Keratinocyte (primary cell): ENCODE data around the gene STRN4. TPM values are rescaled to one million over a fixed set of nuclear protein-coding genes. Genes with fewer than 3 reads are reported as not detected.
A peak's percentile ranks its signal among the peaks of the same experiment; 100 is the strongest.

ENCODE experiments used
- DNase-seq: peaks from one replicate; pipeline ENCODE4 v3.0.0-alpha.2; 2011; ENCODE audit warnings: low read depth, missing footprints, low spot score
- FAIRE-seq: peaks from 2 replicates; lab custom pipeline; 2011; peaks lifted over from hg19 to GRCh38; lab: Jason Lieb, UNC
- H2AFZ ChIP-seq: 2 replicates; pipeline ENCODE4 v1.6.0; 2012; ENCODE audit warnings: low read length, control low read depth, inconsistent platforms; ENCODE audit not compliant: control insufficient read depth
- H3K27ac ChIP-seq: 2 replicates; pipeline ENCODE4 v1.5.1; 2011; ENCODE audit warnings: low read length; ENCODE audit not compliant: control insufficient read depth, insufficient read depth
- H3K27me3 ChIP-seq: 3 replicates; pipeline ENCODE4 v1.6.0; 2011; ENCODE audit warnings: low read length; ENCODE audit not compliant: control insufficient read depth, insufficient read depth; ENCODE audit errors: extremely low read depth
- H3K36me3 ChIP-seq, 2 experiments: 2 replicates in 1 of 2; 3 replicates in 1 of 2; pipeline ENCODE4 v1.5.1; 2011; ENCODE audit warnings: low read length in 2 of 2, mild to moderate bottlenecking in 1 of 2; ENCODE audit not compliant: control insufficient read depth in 2 of 2, insufficient read depth in 2 of 2; ENCODE audit errors: extremely low read depth in 1 of 2
- H3K4me1 ChIP-seq: 3 replicates; pipeline ENCODE4 v1.5.1; 2011; ENCODE audit warnings: low read length; ENCODE audit not compliant: control insufficient read depth, insufficient read depth; ENCODE audit errors: extremely low read depth
- H3K4me2 ChIP-seq: 3 replicates; pipeline ENCODE4 v1.6.0; 2011; ENCODE audit warnings: low read depth, low read length; ENCODE audit not compliant: control insufficient read depth, insufficient read depth; ENCODE audit errors: extremely low read depth
- H3K4me3 ChIP-seq, 3 experiments: fragments of 200-600 bp in 1 of 3; sonication (generic) in 1 of 3; 2 replicates in 2 of 3; 3 replicates in 1 of 3; pipeline ENCODE4 v1.5.1; 2011 to 2016; ENCODE audit warnings: low read length in 3 of 3, mild to moderate bottlenecking in 3 of 3, control low read depth in 2 of 3, inconsistent platforms in 1 of 3, low read depth in 1 of 3, mixed read lengths in 1 of 3, mixed run types in 1 of 3, moderate library complexity in 1 of 3; ENCODE audit not compliant: control insufficient read depth in 2 of 3, insufficient read depth in 2 of 3; ENCODE audit errors: extremely low read depth in 1 of 3
- H3K79me2 ChIP-seq: 2 replicates; pipeline ENCODE4 v1.6.0; 2012; ENCODE audit warnings: low read length; ENCODE audit not compliant: control insufficient read depth, insufficient read depth
- H3K9ac ChIP-seq: 3 replicates; pipeline ENCODE4 v1.6.0; 2011; ENCODE audit warnings: low read length; ENCODE audit not compliant: control insufficient read depth, insufficient read depth; ENCODE audit errors: extremely low read depth
- H3K9me1 ChIP-seq: 3 replicates; pipeline ENCODE4 v1.6.0; 2011; ENCODE audit warnings: low read length; ENCODE audit not compliant: control insufficient read depth, insufficient read depth; ENCODE audit errors: extremely low read depth
- H3K9me3 ChIP-seq: 2 replicates; pipeline ENCODE4 v1.5.1; 2012; ENCODE audit warnings: low read depth, low read length; ENCODE audit not compliant: control insufficient read depth
- H4K20me1 ChIP-seq: 3 replicates; pipeline ENCODE4 v1.6.0; 2011; ENCODE audit warnings: low read length; ENCODE audit not compliant: control insufficient read depth, insufficient read depth; ENCODE audit errors: extremely low read depth
- EZH2 ChIP-seq: IDR thresholded peaks from one replicate; pipeline ENCODE4 v1.6.1; 2012; ENCODE audit warnings: inconsistent platforms, mild to moderate bottlenecking, low read length, moderate library complexity
- dilution Hi-C: fragments of 300-500 bp; cut with MboI; formaldehyde crosslinking; loops from one replicate; pipeline ENCODE4 v1.7.0; 2020; ENCODE audit warnings: low sequenced_read_pairs; ENCODE audit not compliant: extremely low pct_ligation_motif_present
- polyA plus RNA-seq, 5 experiments: library from polyadenylated mRNA; depleted of rRNA in 3 of 5; stranded (reverse) in 3 of 5; stranded (forward) in 1 of 5; unstranded in 1 of 5; fragments of >200 nt; gene quantifications; 1 replicate in 1 of 5; 2 replicates in 3 of 5; 3 replicates in 1 of 5; pipeline versions ENCODE4 v1.2.1 to v1.2.3, GENCODE V29; 2011 to 2012; ENCODE audit warnings: missing spikeins in 2 of 5, low read depth in 1 of 5, low replicate concordance in 1 of 5
- TF ChIP-seq, protein P1 (sequence below), 3 experiments: IDR thresholded peaks in 1 of 3; conservative IDR thresholded peaks in 1 of 3; optimal IDR thresholded peaks in 1 of 3; 2 replicates in 2 of 3; 3 replicates in 1 of 3; pipeline versions ENCODE3 to v1.5.1; 2011; ENCODE audit warnings: low read length in 3 of 3, mild to moderate bottlenecking in 3 of 3, moderate library complexity in 2 of 3, control low read depth in 1 of 3, inconsistent platforms in 1 of 3; ENCODE audit not compliant: insufficient read depth in 2 of 3; ENCODE audit errors: extremely low read depth in 1 of 3

Gene STRN4
- polyA plus RNA-seq, 1 donor (not counting 4 experiments of a cell fraction or from before 2014, with no cell fraction given), result 37.3 TPM

DNA sequence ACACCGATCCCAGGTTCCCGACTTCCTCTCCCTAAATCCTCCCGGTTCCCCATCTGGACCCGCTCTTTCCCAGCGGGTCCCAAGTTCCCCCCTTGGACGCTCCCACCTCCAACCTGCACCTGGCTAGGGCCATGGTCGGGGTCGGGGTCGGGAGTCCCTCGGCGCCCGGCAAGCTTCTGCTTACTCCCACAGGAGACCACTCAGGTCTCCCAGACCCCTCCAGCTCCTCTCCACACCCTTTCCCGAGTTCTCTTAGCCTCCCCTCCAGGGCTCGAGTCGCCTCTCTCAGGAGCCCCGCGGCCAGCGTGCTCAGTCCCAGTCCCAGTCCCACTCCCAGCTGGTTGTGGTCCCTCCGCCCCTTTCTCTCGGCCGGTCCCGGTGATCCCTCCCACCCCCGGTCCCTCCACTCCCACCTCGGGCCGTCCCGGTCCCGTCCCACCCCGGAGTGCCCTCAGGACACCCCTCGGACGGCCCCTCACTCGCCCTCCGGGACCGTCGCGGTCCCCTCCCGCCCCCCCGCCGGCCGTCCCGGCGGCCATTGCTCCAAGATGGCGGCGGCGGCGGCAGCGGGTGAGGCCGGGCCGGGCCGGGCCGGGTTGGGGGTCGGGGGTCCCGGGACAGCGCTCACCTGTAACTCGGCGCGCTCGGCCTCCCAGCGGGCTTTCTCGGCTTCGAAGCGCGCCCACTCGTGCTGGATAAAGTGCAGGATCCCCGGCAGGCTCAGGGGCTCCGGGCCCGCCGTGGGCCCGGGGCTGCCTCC is 549 bp downstream of the STRN4 start, which contains the start of gene FKRP:
FKRP (plus strand) TSS at position 537 of the 760 bp plus-strand sequence. CDS start 9,394 bp downstream, outside the sequence.
- Histone ChIP-seq H3K27me3 (no peaks in the 10 kb centered on the region), H3K27ac (peak within 1 kb of the TSS; percentile 52), H3K9me1 (peaks cover 3% of the 10 kb centered on the region), H3K4me3 (peak within 1 kb of the TSS; percentile 92 to 98 (median 94)), H3K4me1 (peaks cover 18% of the 10 kb centered on the region), H3K79me2 (peaks cover 58% of the 10 kb centered on the region), H3K9ac (peak within 1 kb of the TSS; percentile 89), H3K36me3 (peaks cover 4 to 19% of the 10 kb centered on the region in 2 experiments), H3K9me3 (no peaks in the 10 kb centered on the region), H2AFZ (peak within 1 kb of the TSS; percentile 64), H4K20me1 (peaks cover 22% of the 10 kb centered on the region), H3K4me2 (peak within 1 kb of the TSS; percentile 94)
- dilution Hi-C loops, result no loop called here
- DNase-seq, result no peak
- TF ChIP-seq EZH2, result no peak
- TF ChIP-seq, protein P1, sequence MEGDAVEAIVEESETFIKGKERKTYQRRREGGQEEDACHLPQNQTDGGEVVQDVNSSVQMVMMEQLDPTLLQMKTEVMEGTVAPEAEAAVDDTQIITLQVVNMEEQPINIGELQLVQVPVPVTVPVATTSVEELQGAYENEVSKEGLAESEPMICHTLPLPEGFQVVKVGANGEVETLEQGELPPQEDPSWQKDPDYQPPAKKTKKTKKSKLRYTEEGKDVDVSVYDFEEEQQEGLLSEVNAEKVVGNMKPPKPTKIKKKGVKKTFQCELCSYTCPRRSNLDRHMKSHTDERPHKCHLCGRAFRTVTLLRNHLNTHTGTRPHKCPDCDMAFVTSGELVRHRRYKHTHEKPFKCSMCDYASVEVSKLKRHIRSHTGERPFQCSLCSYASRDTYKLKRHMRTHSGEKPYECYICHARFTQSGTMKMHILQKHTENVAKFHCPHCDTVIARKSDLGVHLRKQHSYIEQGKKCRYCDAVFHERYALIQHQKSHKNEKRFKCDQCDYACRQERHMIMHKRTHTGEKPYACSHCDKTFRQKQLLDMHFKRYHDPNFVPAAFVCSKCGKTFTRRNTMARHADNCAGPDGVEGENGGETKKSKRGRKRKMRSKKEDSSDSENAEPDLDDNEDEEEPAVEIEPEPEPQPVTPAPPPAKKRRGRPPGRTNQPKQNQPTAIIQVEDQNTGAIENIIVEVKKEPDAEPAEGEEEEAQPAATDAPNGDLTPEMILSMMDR (optimal IDR thresholded peaks at IDR 0.05 in 1 of 3, IDR thresholded peaks at IDR 0.05 in 1 of 3, conservative IDR thresholded peaks at IDR 0.05 in 1 of 3; ENCODE audit: extremely low read depth in 1 of 3, insufficient read depth in 2 of 3, low read length in 3 of 3), result no peak
- no peak for FAIRE-seq

DNA sequence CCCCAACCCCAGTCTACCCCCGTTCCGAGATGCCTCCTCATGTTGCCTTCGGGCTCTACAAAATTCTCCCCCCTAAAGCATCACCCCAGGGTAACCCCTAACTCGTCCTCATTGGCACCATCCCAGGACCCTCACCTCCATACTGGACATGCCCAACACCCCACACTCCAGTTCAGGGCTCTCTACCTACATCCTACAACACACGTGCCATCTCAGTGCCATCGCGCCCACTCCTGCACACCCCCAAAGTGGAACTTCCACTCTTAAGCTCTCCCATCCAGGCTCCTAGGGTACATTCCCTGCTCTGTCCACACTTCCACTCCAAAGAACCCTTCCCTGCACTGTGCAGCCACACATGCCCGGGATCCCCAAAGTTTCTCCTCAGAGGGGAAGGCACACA is 1.2 kb downstream of the STRN4 start:
- dilution Hi-C loops, result no loop called here
- Histone ChIP-seq H3K9me1 (peaks cover 3% of the 10 kb centered on the region), H3K79me2 (peaks cover 65% of the 10 kb centered on the region), H3K9ac (peak overlapping the region; percentile 89), H3K27ac (peak overlapping the region; percentile 27), H3K4me1 (peaks cover 18% of the 10 kb centered on the region), H3K36me3 (peaks cover 4 to 24% of the 10 kb centered on the region in 2 experiments), H3K27me3 (no peaks in the 10 kb centered on the region), H3K4me2 (peak overlapping the region; percentile 94), H3K9me3 (no peaks in the 10 kb centered on the region), H4K20me1 (peaks cover 27% of the 10 kb centered on the region), H2AFZ (no peak overlapping the region), H3K4me3 (peak overlapping the region; percentile 92 to 98 (median 94))
- no peak for DNase-seq
- TF ChIP-seq, protein P1 (optimal IDR thresholded peaks at IDR 0.05 in 1 of 3, IDR thresholded peaks at IDR 0.05 in 1 of 3, conservative IDR thresholded peaks at IDR 0.05 in 1 of 3; ENCODE audit: extremely low read depth in 1 of 3, insufficient read depth in 2 of 3, low read length in 3 of 3), result no peak
- TF ChIP-seq EZH2, result no peak
- FAIRE-seq, result no peak
